H1 (cell line): ENCODE data around the gene BAIAP2. TPM values are rescaled to one million over a fixed set of nuclear protein-coding genes. Genes with fewer than 3 reads are reported as not detected.

Experiments
- CTCF ChIA-PET: fragments of 300-600 bp; sonication (Branson Sonifier 250); formaldehyde crosslinking; loops from one replicate; lab custom pipeline; 2021; ENCODE audit not compliant: partially characterized antibody; lab: Charles Lee
- POLR2A ChIA-PET: fragments of 300-600 bp; sonication (Branson Sonifier 250); formaldehyde crosslinking; loops from one replicate; lab custom pipeline; 2021; ENCODE audit warnings: inconsistent platforms; ENCODE audit not compliant: partially characterized antibody; lab: Charles Lee
- DNase-seq, 2 experiments: peaks; one replicate each; pipeline versions ENCODE4 v3.0.0 to v3.0.0-alpha.2; 2010 to 2022; ENCODE audit warnings: low spot score in 2 of 2, low read depth in 1 of 2, mixed read lengths in 1 of 2
- FAIRE-seq: peaks from 2 replicates; lab custom pipeline; 2011; peaks lifted over from hg19 to GRCh38; lab: Jason Lieb, UNC
- H2AFZ ChIP-seq: 2 replicates; pipeline ENCODE4 v1.8.1; 2012; ENCODE audit warnings: low read length, inconsistent platforms
- H2AK5ac ChIP-seq: 2 replicates; pipeline ENCODE4 v1.6.1; 2013; ENCODE audit warnings: low read depth, low read length
- H2BK120ac ChIP-seq: replicated peaks from 2 replicates; pipeline ENCODE3; 2013; ENCODE audit warnings: low read depth, low read length, inconsistent platforms
- H2BK12ac ChIP-seq: 2 replicates; pipeline ENCODE4 v1.6.1; 2013; ENCODE audit warnings: low read depth, low read length
- H2BK15ac ChIP-seq: 2 replicates; pipeline ENCODE4 v1.6.1; 2013; ENCODE audit warnings: low read length
- H2BK20ac ChIP-seq: 2 replicates; pipeline ENCODE4 v1.6.1; 2013; ENCODE audit warnings: low read length
- H2BK5ac ChIP-seq: 2 replicates; pipeline ENCODE4 v1.6.1; 2013; ENCODE audit warnings: low read depth, low read length
- H3K14ac ChIP-seq: 2 replicates; pipeline ENCODE4 v1.6.1; 2013; ENCODE audit warnings: inconsistent platforms; ENCODE audit not compliant: insufficient read length
- H3K18ac ChIP-seq: 2 replicates; pipeline ENCODE4 v1.6.1; 2013; ENCODE audit warnings: low read length; ENCODE audit errors: extremely low read depth
- H3K23ac ChIP-seq: 2 replicates; pipeline ENCODE4 v1.6.1; 2013; ENCODE audit warnings: inconsistent platforms; ENCODE audit not compliant: insufficient read length
- H3K23me2 ChIP-seq: 2 replicates; pipeline ENCODE4 v1.6.1; 2013; ENCODE audit warnings: low read depth, low read length
- H3K27ac ChIP-seq: 2 replicates; pipeline ENCODE4 v1.6.1; 2011; ENCODE audit warnings: low read depth, low read length, inconsistent platforms
- H3K27me3 ChIP-seq, 4 experiments: replicated peaks in 1 of 4; 1 replicate in 1 of 4; 2 replicates in 3 of 4; pipeline versions ENCODE4 v1.6.1 to v1.8.1; 2011 to 2013; ENCODE audit warnings: low read length in 3 of 4, mild to moderate bottlenecking in 3 of 4, inconsistent platforms in 2 of 4, mixed read lengths in 2 of 4, moderate library complexity in 1 of 4; ENCODE audit not compliant: control insufficient read depth in 3 of 4, insufficient read depth in 3 of 4; ENCODE audit errors: extremely low read depth in 1 of 4
- H3K36me3 ChIP-seq, 4 experiments: 2 replicates each; pipeline versions ENCODE4 v1.6.1 to v1.8.1; 2011 to 2013; ENCODE audit warnings: mild to moderate bottlenecking in 4 of 4, low read length in 3 of 4, moderate library complexity in 2 of 4, control low read depth in 1 of 4, inconsistent platforms in 1 of 4; ENCODE audit not compliant: insufficient read depth in 4 of 4, control insufficient read depth in 2 of 4
- H3K4ac ChIP-seq: replicated peaks from 2 replicates; pipeline ENCODE3; 2013; ENCODE audit warnings: low read length, low read depth, mixed read lengths, inconsistent platforms; ENCODE audit not compliant: insufficient read length
- H3K4me1 ChIP-seq, 4 experiments: replicated peaks in 1 of 4; 1 replicate in 1 of 4; 2 replicates in 3 of 4; pipeline versions ENCODE4 v1.6.1 to v1.8.1; 2011 to 2013; ENCODE audit warnings: low read length in 3 of 4, inconsistent platforms in 2 of 4, mixed read lengths in 1 of 4; ENCODE audit not compliant: insufficient read depth in 4 of 4, control insufficient read depth in 3 of 4
- H3K4me2 ChIP-seq, 2 experiments: 2 replicates each; pipeline versions ENCODE4 v1.6.1 to v1.8.1; 2011 to 2013; ENCODE audit warnings: low read depth in 2 of 2, low read length in 2 of 2, control low read depth in 1 of 2, inconsistent platforms in 1 of 2, mild to moderate bottlenecking in 1 of 2; ENCODE audit not compliant: insufficient read depth in 1 of 2
- H3K4me3 ChIP-seq, 4 experiments: fragments of 200-600, 300-600 bp in 1 of 4; sonication (generic), shearing (Covaris generic), sonication (Bioruptor Twin) in 1 of 4; 2 replicates each; pipeline versions ENCODE4 v1.5.1 to v1.8.1; 2011 to 2016; ENCODE audit warnings: low read length in 4 of 4, low read depth in 3 of 4, control low read depth in 2 of 4, inconsistent platforms in 2 of 4, mild to moderate bottlenecking in 2 of 4, mixed read lengths in 1 of 4, moderate library complexity in 1 of 4; ENCODE audit not compliant: insufficient read depth in 2 of 4; ENCODE audit errors: extremely low read depth in 1 of 4
- H3K56ac ChIP-seq: replicated peaks from 2 replicates; pipeline ENCODE3; 2013; ENCODE audit warnings: low read depth, mild to moderate bottlenecking, mixed read lengths, low read length, inconsistent platforms; ENCODE audit not compliant: insufficient read length
- H3K79me1 ChIP-seq: 2 replicates; pipeline ENCODE4 v1.6.1; 2013; ENCODE audit warnings: low read depth, low read length, control low read depth
- H3K79me2 ChIP-seq, 2 experiments: 2 replicates each; pipeline versions ENCODE4 v1.6.1 to v1.8.1; 2012 to 2013; ENCODE audit warnings: low read length in 2 of 2, mild to moderate bottlenecking in 2 of 2, inconsistent platforms in 1 of 2; ENCODE audit not compliant: insufficient read depth in 2 of 2, control insufficient read depth in 1 of 2
- H3K9ac ChIP-seq, 4 experiments: replicated peaks in 1 of 4; 1 replicate in 1 of 4; 2 replicates in 3 of 4; pipeline versions ENCODE4 v1.6.1 to v1.8.1; 2011 to 2013; ENCODE audit warnings: low read depth in 3 of 4, low read length in 3 of 4, control low read depth in 2 of 4, mild to moderate bottlenecking in 2 of 4, moderate library complexity in 2 of 4, inconsistent platforms in 1 of 4; ENCODE audit errors: extremely low read depth in 1 of 4
- H3K9me3 ChIP-seq, 2 experiments: 2 replicates each; pipeline versions ENCODE4 v1.6.1 to v1.8.1; 2012 to 2013; ENCODE audit warnings: mild to moderate bottlenecking in 2 of 2, moderate library complexity in 2 of 2, control low read depth in 1 of 2, inconsistent platforms in 1 of 2, low read depth in 1 of 2, low read length in 1 of 2, mixed read lengths in 1 of 2; ENCODE audit not compliant: insufficient read depth in 2 of 2
- H4K20me1 ChIP-seq, 2 experiments: replicated peaks in 1 of 2; 2 replicates each; pipeline versions ENCODE3 to v1.8.1; 2011 to 2013; ENCODE audit warnings: inconsistent platforms in 2 of 2, low read length in 2 of 2, mild to moderate bottlenecking in 1 of 2; ENCODE audit not compliant: insufficient read depth in 2 of 2, control insufficient read depth in 1 of 2
- H4K5ac ChIP-seq: 2 replicates; pipeline ENCODE4 v1.6.1; 2013; ENCODE audit warnings: low read length, low read depth, mixed read lengths, inconsistent platforms; ENCODE audit not compliant: insufficient read length
- H4K8ac ChIP-seq: 2 replicates; pipeline ENCODE4 v1.8.0; 2013; ENCODE audit warnings: mild to moderate bottlenecking, moderate library complexity, low read length, inconsistent platforms; ENCODE audit not compliant: insufficient read depth; ENCODE audit errors: extremely low read depth
- H4K91ac ChIP-seq: replicated peaks from 2 replicates; pipeline ENCODE3; 2013; ENCODE audit warnings: low read length, mixed read lengths, inconsistent platforms; ENCODE audit not compliant: insufficient read length
- BCL11A ChIP-seq, 2 experiments: IDR thresholded peaks; one replicate each; pipeline ENCODE4 v1.6.1; 2011; ENCODE audit warnings: low read depth in 2 of 2, low read length in 2 of 2, mild to moderate bottlenecking in 2 of 2
- CTBP2 ChIP-seq: IDR thresholded peaks from 2 replicates; pipeline ENCODE4 v1.7.0; 2011; ENCODE audit warnings: borderline replicate concordance, mild to moderate bottlenecking, moderate library complexity, mixed read lengths, low read length; ENCODE audit not compliant: insufficient read depth, insufficient read length
- EGR1 ChIP-seq: IDR thresholded peaks from 2 replicates; pipeline ENCODE4 v1.6.1; 2011; ENCODE audit warnings: low read depth, low read length, borderline replicate concordance
- GABPA ChIP-seq: IDR thresholded peaks from 2 replicates; pipeline ENCODE4 v1.6.1; 2011; ENCODE audit warnings: mild to moderate bottlenecking, low read length, moderate library complexity, borderline replicate concordance; ENCODE audit not compliant: insufficient read depth
- JUND ChIP-seq: IDR thresholded peaks from 2 replicates; pipeline ENCODE4 v1.6.1; 2011; ENCODE audit warnings: mild to moderate bottlenecking, improper control_type of control experiment, low read length
- MAFK ChIP-seq: IDR thresholded peaks from 2 replicates; pipeline ENCODE4 v1.6.1; 2012; ENCODE audit warnings: low read depth, mild to moderate bottlenecking, improper control_type of control experiment, low read length
- POLR2A ChIP-seq, 2 experiments: IDR thresholded peaks; 1 replicate in 1 of 2; 2 replicates in 1 of 2; pipeline ENCODE4 v1.6.1; 2011; ENCODE audit warnings: low read depth in 2 of 2, low read length in 2 of 2, mild to moderate bottlenecking in 2 of 2; ENCODE audit errors: control extremely low read depth in 1 of 2
- RAD21 ChIP-seq, 2 experiments: IDR thresholded peaks in 1 of 2; conservative IDR thresholded peaks in 1 of 2; 2 replicates each; pipeline ENCODE4 v1.6.1; 2011; ENCODE audit warnings: low read depth in 2 of 2, low read length in 2 of 2, improper control_type of control experiment in 1 of 2, inconsistent platforms in 1 of 2, mild to moderate bottlenecking in 1 of 2, moderate library complexity in 1 of 2
- WGBS, 2 experiments: shearing (Covaris generic) in 1 of 2; methylation state at CpG; one replicate each; pipeline versions ENCODE4 v1.1.6 to v1.1.7; 2013 to 2015; ENCODE audit warnings: low lambda C conversion rate in 2 of 2, mixed read lengths in 2 of 2, inconsistent platforms in 1 of 2, low coverage in 1 of 2, missing lambda C conversion rate in 1 of 2; ENCODE audit not compliant: insufficient replicate concordance in 2 of 2, insufficient coverage in 1 of 2, insufficient read length in 1 of 2; ENCODE audit errors: extremely low coverage in 1 of 2, missing lambda C conversion rate in 1 of 2; 5-methylcytosine and 5-hydroxymethylcytosine counted together
- polyA plus RNA-seq, 7 experiments: library from polyadenylated mRNA; depleted of rRNA in 3 of 7; stranded (reverse) in 5 of 7; unstranded in 2 of 7; fragments of >200 nt in 5 of 7; fragments of 200-250 nt in 2 of 7; gene quantifications; 1 replicate in 5 of 7; 2 replicates in 1 of 7; 4 replicates in 1 of 7; pipeline versions ENCODE4 v1.2.1 to v1.2.3, GENCODE V29; 2011 to 2013; ENCODE audit warnings: missing spikeins in 2 of 7, mixed read lengths in 2 of 7
- total RNA-seq: library from RNA; stranded (reverse); fragmentation: NEBNext Ultra II Directional; extraction: Animal tissue kit (Norgen Biotek cat#: 25700); gene quantifications from 2 replicates; pipeline ENCODE4 v1.2.1, GENCODE V29; 2021
- TF ChIP-seq, protein P1 (sequence below): IDR thresholded peaks from 2 replicates; pipeline ENCODE4 v1.6.1; 2012; ENCODE audit warnings: inconsistent platforms

BAIAP2 gene
- total and polyA plus RNA-seq, 2 of the 8 experiments (the other 6 are each of a cell fraction or from before 2014, with no cell fraction given), result 10.0 to 22.8 TPM

DNA sequence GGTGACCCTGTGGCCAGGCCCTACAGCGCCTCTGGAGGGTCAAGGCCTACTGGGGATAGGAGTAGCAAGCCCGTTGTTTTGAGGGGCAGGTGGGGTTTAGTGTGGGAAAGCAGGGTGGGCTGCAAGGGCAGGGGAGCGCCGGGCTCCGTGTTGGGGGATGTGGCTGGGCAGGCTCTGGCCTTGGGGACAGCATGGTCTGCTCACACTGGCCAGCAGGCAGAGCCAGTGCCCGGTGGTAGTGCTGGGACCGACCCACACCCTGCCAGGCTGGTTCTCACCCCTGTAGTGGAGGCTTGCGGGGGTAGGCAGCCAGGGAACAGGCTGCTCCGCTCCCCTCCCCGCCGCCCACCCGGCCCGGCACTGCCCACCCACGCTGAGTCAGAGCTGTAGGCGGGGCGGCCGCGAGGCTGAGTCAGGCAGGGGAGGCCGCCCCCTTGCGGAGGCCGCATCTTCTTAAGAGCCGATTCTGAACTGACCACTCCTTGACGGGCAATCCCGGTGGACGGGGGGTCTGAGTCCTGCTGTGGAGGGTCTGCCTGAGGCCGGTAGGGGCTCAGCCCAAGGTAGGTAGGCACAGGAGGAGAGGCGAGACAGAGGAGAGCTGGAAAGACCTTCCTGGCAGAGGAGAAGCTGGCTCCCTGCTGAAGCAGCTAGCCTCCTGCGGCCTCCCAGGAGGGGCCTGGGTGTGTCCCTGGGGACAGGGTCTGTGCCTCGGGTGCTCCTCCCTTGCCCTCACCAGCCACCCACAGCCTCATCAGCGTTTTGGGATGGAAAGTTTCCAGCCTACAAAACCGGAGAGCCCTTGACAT lies 62.4 kb downstream of the BAIAP2 start:
- peak overlapping the region; percentile 48 for H4K91ac ChIP-seq
- ChIA-PET CTCF (interaction anchor here (0.6 to 7.6 kb wide), 33 partner anchors 9 to 974 kb away, joined by 3 to 110 read pairs (median 4); partner anchors contain the start of genes CHMP6, NDUFAF8 and TEPSIN), POLR2A (interaction anchor here (0.6 to 2.5 kb wide), 9 partner anchors 12 to 238 kb away, joined by 3 to 6 read pairs (median 3); partner anchors contain the start of gene BAIAP2)
- WGBS, 2 experiments, result 64% methylated on average over 24 of the region's 31 CpGs; no CpG with 5 or more reads in 1 of the 2 experiments
- DNase-seq (peak; percentile 38 to 84), FAIRE-seq (no peak)
- no peak overlapping the region for H3K23ac ChIP-seq
- H3K9me3 ChIP-seq, result no peaks in the 10 kb centered on the region
- no peaks in the 10 kb centered on the region for H3K79me1 ChIP-seq
- peak overlapping the region; percentile 72; the same call in 1 of the 2 replicates for H2BK20ac ChIP-seq
- peak overlapping the region in 1 of 2 experiments; percentile 50; a peak in 3 of 4 replicates for H3K4me2 ChIP-seq
- no peak overlapping the region for H4K5ac ChIP-seq
- H3K18ac ChIP-seq, result peak overlapping the region; percentile 78
- peaks cover 7 to 29% (median 21%) of the 10 kb centered on the region in 4 experiments for H3K4me1 ChIP-seq
- H3K4me3 ChIP-seq, result no peak overlapping the region
- no peak overlapping the region for H3K14ac ChIP-seq
- peak overlapping the region; percentile 88 for H2BK5ac ChIP-seq
- no peaks in the 10 kb centered on the region for H3K36me3 ChIP-seq
- H4K20me1 ChIP-seq, result peaks cover 0 to 2% of the 10 kb centered on the region in 2 experiments
- no peak overlapping the region for H3K9ac ChIP-seq
- no peak overlapping the region for H3K4ac ChIP-seq
- H2BK120ac ChIP-seq, result no peak overlapping the region
- H2BK12ac ChIP-seq, result 0 out of 2 replicates have a peak overlapping the region, but pooled peaks have one; percentile 50
- H3K79me2 ChIP-seq, result no peaks in the 10 kb centered on the region
- peak overlapping the region; percentile 81 for H4K8ac ChIP-seq
- no peak overlapping the region for H3K27ac ChIP-seq
- peak overlapping the region; percentile 88; the same call in 1 of the 2 replicates for H2BK15ac ChIP-seq
- no peak overlapping the region for H3K56ac ChIP-seq
- no peaks in the 10 kb centered on the region for H3K23me2 ChIP-seq
- H2AK5ac ChIP-seq, result peak overlapping the region; percentile 19; the same call in 1 of the 2 replicates
- no peak overlapping the region for H2AFZ ChIP-seq
- no peaks in the 10 kb centered on the region for H3K27me3 ChIP-seq
- TF ChIP-seq GABPA (peak; percentile 67; the same call in 1 of the 2 replicates), EGR1 (peak; percentile 49; the same call in 1 of the 2 replicates), BCL11A (IDR thresholded peaks at IDR 0.05; ENCODE audit: low read depth in 2 of 2, low read length in 2 of 2) (no peak), POLR2A (IDR thresholded peaks at IDR 0.05; ENCODE audit: control extremely low read depth in 1 of 2, low read depth in 2 of 2, low read length in 2 of 2) (no peak), RAD21 (IDR thresholded peaks at IDR 0.05 in 1 of 2, conservative IDR thresholded peaks at IDR 0.05 in 1 of 2; ENCODE audit: low read depth in 2 of 2, low read length in 2 of 2) (peak; percentile 47 to 66), JUND (peak; percentile 38; the same call in 1 of the 2 replicates), CTBP2 (no peak), MAFK (peak; percentile 58; the same call in 1 of the 2 replicates)
- TF ChIP-seq, protein P1, sequence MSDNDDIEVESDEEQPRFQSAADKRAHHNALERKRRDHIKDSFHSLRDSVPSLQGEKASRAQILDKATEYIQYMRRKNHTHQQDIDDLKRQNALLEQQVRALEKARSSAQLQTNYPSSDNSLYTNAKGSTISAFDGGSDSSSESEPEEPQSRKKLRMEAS, result no peak
